A549 (cell line): Measurements from ENCODE around the gene PPP3CA. TPM values are rescaled to one million over a fixed set of nuclear protein-coding genes. Genes with fewer than 3 reads are reported as not detected.

Experiments used
- ATAC-seq, 2 experiments: fragments of 200-7000 bp in 1 of 2; fragments of >200 bp in 1 of 2; cut with Nextera tagmentation in 1 of 2; cut with Tn5 transposase in 1 of 2; 3 replicates each; pipeline versions ENCODE4 v1.8.0 to v1.9.1; 2018 to 2020; ENCODE audit warnings: mild to moderate bottlenecking in 1 of 2, moderate library complexity in 1 of 2
- CTCF ChIA-PET: fragments of 300-600 bp; sonication (Branson Sonifier 250); formaldehyde crosslinking; extraction: SDS; loops from one replicate; lab custom pipeline; 2021; ENCODE audit warnings: antibody characterized with exemption, inconsistent platforms; lab: Yijun Ruan, JAX
- POLR2A ChIA-PET: fragments of 350-600 bp; formaldehyde crosslinking; extraction: SDS; loops from one replicate; lab custom pipeline; 2021; ENCODE audit warnings: antibody characterized with exemption, inconsistent platforms; lab: Yijun Ruan, JAX
- DNase-seq, 2 experiments: peaks; one replicate each; pipeline versions ENCODE4 v3.0.0 to v3.0.0-alpha.2; 2011 to 2016; ENCODE audit warnings: low read depth in 1 of 2, low spot score in 1 of 2
- FAIRE-seq: peaks from 2 replicates; lab custom pipeline; 2011; peaks lifted over from hg19 to GRCh38; lab: Jason Lieb, UNC
- H3K27ac ChIP-seq, 2 experiments: fragments of >200 bp; sonication (Bioruptor Twin); formaldehyde crosslinking; 3 replicates each; pipeline ENCODE4 v1.5.1; 2016 to 2017
- H3K4me1 ChIP-seq: fragments of >200 bp; sonication (Bioruptor Twin); formaldehyde crosslinking; 3 replicates; pipeline ENCODE4 v1.6.1; 2016
- H3K4me2 ChIP-seq: fragments of >200 bp; sonication (Bioruptor Twin); formaldehyde crosslinking; 3 replicates; pipeline ENCODE4 v1.6.1; 2016
- H3K4me3 ChIP-seq: fragments of >200 bp; sonication (Bioruptor Twin); formaldehyde crosslinking; 3 replicates; pipeline ENCODE4 v1.5.1; 2016
- H3K9me3 ChIP-seq: fragments of >200 bp; sonication (Bioruptor Twin); formaldehyde crosslinking; 3 replicates; pipeline ENCODE4 v1.6.1; 2016
- BCL3 ChIP-seq: fragments of >200 bp; sonication (Bioruptor Twin); formaldehyde crosslinking; IDR thresholded peaks from 3 replicates; pipeline ENCODE4 v1.6.1; 2016
- BHLHE40 ChIP-seq: IDR thresholded peaks from 2 replicates; pipeline ENCODE4 v1.6.1; 2012; ENCODE audit warnings: low read depth, low read length, inconsistent platforms
- CBX2 ChIP-seq: fragments of 200-600 bp; sonication (generic); IDR thresholded peaks from 2 replicates; pipeline ENCODE4 v1.6.1; 2016; ENCODE audit warnings: low read depth, mild to moderate bottlenecking, borderline replicate concordance
- CEBPB ChIP-seq, 2 experiments: fragments of >200 bp in 1 of 2; sonication (Bioruptor Twin) in 1 of 2; formaldehyde crosslinking in 1 of 2; IDR thresholded peaks; 2 replicates each; pipeline ENCODE4 v1.6.1; 2012 to 2016
- CHD4 ChIP-seq: fragments of 200-600 bp; sonication (generic); IDR thresholded peaks from 2 replicates; pipeline ENCODE4 v1.6.1; 2016; ENCODE audit warnings: antibody characterized with exemption, mild to moderate bottlenecking, borderline replicate concordance
- CTCF ChIP-seq: fragments of >200 bp; sonication (Bioruptor Twin); formaldehyde crosslinking; IDR thresholded peaks from 3 replicates; pipeline ENCODE4 v1.5.1; 2016
- EHF ChIP-seq: fragments of 250-450 bp; sonication (Bioruptor Pico); IDR thresholded peaks from 2 replicates; pipeline ENCODE4 v1.5.0; 2020; ENCODE audit warnings: mild to moderate bottlenecking
- EHMT2 ChIP-seq: fragments of 200-600 bp; sonication (generic); IDR thresholded peaks from 2 replicates; pipeline ENCODE4 v1.6.1; 2016; ENCODE audit warnings: antibody characterized with exemption, low read depth, mild to moderate bottlenecking, moderate library complexity
- ELK1 ChIP-seq: fragments of 150-350 bp; IDR thresholded peaks from 2 replicates; pipeline ENCODE4 v1.6.1; 2014; ENCODE audit warnings: low read depth, mild to moderate bottlenecking, low read length
- EP300 ChIP-seq, 2 experiments: fragments of >200 bp; sonication (Bioruptor Twin); formaldehyde crosslinking; IDR thresholded peaks; 2 replicates in 1 of 2; 3 replicates in 1 of 2; pipeline ENCODE4 v1.6.1; 2016 to 2017
- ESRRA ChIP-seq: fragments of 150-350 bp; IDR thresholded peaks from 2 replicates; pipeline ENCODE4 v1.6.1; 2014; ENCODE audit warnings: mild to moderate bottlenecking, low read length, borderline replicate concordance
- FOXS1 ChIP-seq: fragments of 250-450 bp; sonication (Bioruptor Pico); IDR thresholded peaks from 2 replicates; pipeline ENCODE4 v1.5.0; 2020; ENCODE audit warnings: mild to moderate bottlenecking, moderate library complexity
- GATA3 ChIP-seq: IDR thresholded peaks from 2 replicates; pipeline ENCODE4 v1.6.1; 2012; ENCODE audit warnings: borderline replicate concordance
- HES2 ChIP-seq: fragments of >200 bp; sonication (Bioruptor Twin); formaldehyde crosslinking; IDR thresholded peaks from 2 replicates; pipeline ENCODE4 v1.6.1; 2016
- HOXA7 ChIP-seq: fragments of 250-450 bp; sonication (Bioruptor Pico); IDR thresholded peaks from 2 replicates; pipeline ENCODE4 v1.5.0; 2020; ENCODE audit warnings: mild to moderate bottlenecking, moderate library complexity
- HOXB13 ChIP-seq: fragments of 250-450 bp; sonication (Bioruptor Pico); IDR thresholded peaks from 2 replicates; pipeline ENCODE4 v1.5.0; 2020; ENCODE audit warnings: low read depth, mild to moderate bottlenecking, moderate library complexity
- HOXB5 ChIP-seq: fragments of 250-450 bp; sonication (Bioruptor Pico); IDR thresholded peaks from 2 replicates; pipeline ENCODE4 v1.5.0; 2020; ENCODE audit warnings: mild to moderate bottlenecking, moderate library complexity
- NFE2L2 ChIP-seq: fragments of 150-350 bp; conservative IDR thresholded peaks from 2 replicates; pipeline ENCODE4 v1.6.1; 2014; ENCODE audit warnings: low read length
- NPAS2 ChIP-seq: fragments of 250-450 bp; sonication (Bioruptor Pico); IDR thresholded peaks from 2 replicates; pipeline ENCODE4 v1.8.0; 2022; ENCODE audit warnings: mild to moderate bottlenecking, moderate library complexity, borderline replicate concordance
- POLR2AphosphoS2 ChIP-seq: conservative IDR thresholded peaks from 2 replicates; pipeline ENCODE4 v1.6.1; 2012; ENCODE audit warnings: low read length, improper control_type of control experiment, inconsistent platforms
- RARB ChIP-seq: fragments of 250-450 bp; sonication (Bioruptor Pico); IDR thresholded peaks from 2 replicates; pipeline ENCODE4 v1.8.0; 2021; ENCODE audit warnings: mild to moderate bottlenecking, moderate library complexity
- RNF2 ChIP-seq: fragments of 200-600 bp; sonication (generic); IDR thresholded peaks from 2 replicates; pipeline ENCODE4 v1.6.1; 2016; ENCODE audit warnings: low read depth, mild to moderate bottlenecking, antibody characterized with exemption, moderate library complexity, borderline replicate concordance
- SREBF2 ChIP-seq: fragments of 450-650 bp; IDR thresholded peaks from 2 replicates; pipeline ENCODE4 v1.6.1; 2014; ENCODE audit warnings: mild to moderate bottlenecking, moderate library complexity
- TFCP2L1 ChIP-seq: fragments of 250-450 bp; sonication (Bioruptor Pico); IDR thresholded peaks from 2 replicates; pipeline ENCODE4 v1.5.0; 2021; ENCODE audit warnings: mild to moderate bottlenecking
- USF2 ChIP-seq: fragments of 450-650 bp; IDR thresholded peaks from 2 replicates; pipeline ENCODE4 v1.6.1; 2014; ENCODE audit warnings: antibody characterized with exemption
- ZNF302 ChIP-seq: fragments of 250-450 bp; sonication (Bioruptor Pico); IDR thresholded peaks from 2 replicates; pipeline ENCODE4 v1.9.0; 2021; ENCODE audit warnings: inconsistent platforms, mild to moderate bottlenecking, moderate library complexity
- ZSCAN20 ChIP-seq: fragments of 250-450 bp; sonication (Bioruptor Pico); IDR thresholded peaks from 2 replicates; pipeline ENCODE4 v1.8.0; 2022; ENCODE audit warnings: mild to moderate bottlenecking, moderate library complexity
- WGBS: methylation state at CpG from one replicate; pipeline ENCODE4 v1.1.6; 2017; ENCODE audit errors: missing lambda C conversion rate; 5-methylcytosine and 5-hydroxymethylcytosine counted together
- polyA plus RNA-seq, 4 experiments: library from polyadenylated mRNA; depleted of rRNA in 3 of 4; stranded (reverse); fragments of >200 nt; fragmentation: RNase III in 1 of 4; extraction: RNeasy Plus Mini Kit Qiagen cat#74134 plus additional on column Dnase treatment in 1 of 4; gene quantifications; 2 replicates in 3 of 4; 3 replicates in 1 of 4; pipeline ENCODE4 v1.2.3, GENCODE V29; 2011 to 2017

Gene PPP3CA
- polyA plus RNA-seq, 2 of the 4 experiments (the other 2 are of a cell fraction): 21.4 to 42.4 TPM

GRCh38 chr4:101142259-101142658 is 205.1 kb downstream of the PPP3CA start:
- WGBS: 91% methylated on average over 4 of the region's 4 CpGs
- POLR2A ChIA-PET: no interaction called here
- FAIRE-seq: no peak

GRCh38 chr4:101141855-101142254 is 205.5 kb downstream of the PPP3CA start:
- 90% methylated on average over 4 of the region's 4 CpGs for WGBS
- CTCF ChIA-PET: interaction anchor here (0.6 to 0.7 kb wide), 2 partner anchors 584 to 830 kb away, joined by 3 to 5 read pairs; no protein-coding TSS in a partner anchor
- DNase-seq (no peak), FAIRE-seq (no peak), ATAC-seq (no peak)
- Histone ChIP-seq H3K4me3 (no peak overlapping the region), H3K27ac (no peak overlapping the region), H3K9me3 (no peaks in the 10 kb centered on the region), H3K4me1 (peaks cover 28% of the 10 kb centered on the region), H3K4me2 (no peak overlapping the region)
- POLR2A ChIA-PET: no interaction called here
- no peak for TF ChIP-seq ESRRA
- no peak for TF ChIP-seq HOXA7 (CRISPR knock-in tag)
- TF ChIP-seq HOXB5: no peak
- no peak for TF ChIP-seq ZSCAN20

More at GRCh38 chr4:101142259-101142658, 205.1 kb downstream of the PPP3CA start:
- DNase-seq (no peak), ATAC-seq (no peak)
- H3K4me3 ChIP-seq: no peak overlapping the region
- no peaks in the 10 kb centered on the region for H3K9me3 ChIP-seq
- TF ChIP-seq BCL3 (no peak), ZNF302 (CRISPR knock-in tag) (no peak), BHLHE40 (no peak), HOXB13 (CRISPR knock-in tag) (no peak), NFE2L2 (no peak), CBX2 (no peak), RARB (CRISPR knock-in tag) (no peak), NPAS2 (CRISPR knock-in tag) (no peak), FOXS1 (CRISPR knock-in tag) (no peak), HOXA7 (CRISPR knock-in tag) (no peak), HES2 (no peak), EHF (CRISPR knock-in tag) (no peak), RNF2 (no peak), USF2 (no peak)
- H3K4me2 ChIP-seq: no peak overlapping the region
- CTCF ChIA-PET: interaction anchor here (0.7 to 0.9 kb wide), 2 partner anchors 9 to 584 kb away, joined by 3 read pairs; no protein-coding TSS in a partner anchor
- H3K27ac ChIP-seq: no peak overlapping the region
- peaks cover 24% of the 10 kb centered on the region for H3K4me1 ChIP-seq

- WGBS: 95% methylated on average over 5 of the region's 5 CpGs
- no peaks in the 10 kb centered on the region for H3K9me3 ChIP-seq
- no peak for FAIRE-seq
- TF ChIP-seq EHF (CRISPR knock-in tag) (no peak), ESRRA (no peak), CTCF (no peak), POLR2AphosphoS2 (no peak), RNF2 (no peak), SREBF2 (no peak), EHMT2 (no peak), CEBPB (IDR thresholded peaks at IDR 0.05) (no peak), TFCP2L1 (CRISPR knock-in tag) (no peak), CHD4 (no peak), HOXB5 (no peak), NPAS2 (CRISPR knock-in tag) (no peak), ELK1 (no peak), EP300 (IDR thresholded peaks at IDR 0.05) (no peak), HOXB13 (CRISPR knock-in tag) (no peak), GATA3 (no peak), HES2 (no peak)
- no peak for ATAC-seq
- DNase-seq: no peak
- ChIA-PET CTCF (interaction anchor here (0.6 kb wide), 2 partner anchors 10 to 829 kb away, joined by 3 to 5 read pairs; no protein-coding TSS in a partner anchor), POLR2A (no interaction called here)
- peaks cover 32% of the 10 kb centered on the region for H3K4me1 ChIP-seq
- no peak overlapping the region for H3K27ac ChIP-seq
- no peak overlapping the region for H3K4me2 ChIP-seq
- H3K4me3 ChIP-seq: no peak overlapping the region
Measured at GRCh38 chr4:101141230-101141629, 206.1 kb downstream of the PPP3CA start.
